GM21390 (cell line): ENCODE data around the gene OR1E1.
"Not testable (repeated sequence)": the region's sequence is repeated elsewhere in the genome, so short reads cannot be mapped to it uniquely, and the experiment has no call there.

Experiments
- ATAC-seq: cut with Tn5 transposase; IDR thresholded peaks from one replicate; pipeline ENCODE4 v1.9.1; 2021; ENCODE audit not compliant: unreplicated experiment

OR1E1 gene, protein sequence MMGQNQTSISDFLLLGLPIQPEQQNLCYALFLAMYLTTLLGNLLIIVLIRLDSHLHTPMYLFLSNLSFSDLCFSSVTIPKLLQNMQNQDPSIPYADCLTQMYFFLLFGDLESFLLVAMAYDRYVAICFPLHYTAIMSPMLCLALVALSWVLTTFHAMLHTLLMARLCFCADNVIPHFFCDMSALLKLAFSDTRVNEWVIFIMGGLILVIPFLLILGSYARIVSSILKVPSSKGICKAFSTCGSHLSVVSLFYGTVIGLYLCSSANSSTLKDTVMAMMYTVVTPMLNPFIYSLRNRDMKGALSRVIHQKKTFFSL

DNA sequence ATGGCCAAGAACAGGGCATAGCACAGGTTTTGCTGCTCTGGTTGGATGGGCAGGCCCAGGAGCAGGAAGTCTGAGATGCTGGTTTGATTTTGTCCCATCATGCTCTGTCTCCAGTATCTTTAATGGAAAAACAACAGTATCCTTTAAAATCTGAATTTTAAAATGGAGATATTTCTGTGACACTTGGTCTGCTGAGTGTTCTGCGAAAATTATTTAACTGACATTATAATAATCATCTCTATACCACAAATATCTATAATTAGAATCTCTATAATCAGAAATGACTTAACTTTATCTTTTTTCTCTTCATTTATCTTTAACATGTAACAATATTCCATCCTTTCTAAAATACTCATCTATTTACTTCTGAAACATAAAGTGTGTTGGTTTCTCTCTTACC, at the start of gene OR1E1:
TSS of gene OR1E1 (minus strand) at position 101 of the 400 bp plus-strand sequence. CDS start at position 101, 0 bp downstream.
- no peak for ATAC-seq

DNA sequence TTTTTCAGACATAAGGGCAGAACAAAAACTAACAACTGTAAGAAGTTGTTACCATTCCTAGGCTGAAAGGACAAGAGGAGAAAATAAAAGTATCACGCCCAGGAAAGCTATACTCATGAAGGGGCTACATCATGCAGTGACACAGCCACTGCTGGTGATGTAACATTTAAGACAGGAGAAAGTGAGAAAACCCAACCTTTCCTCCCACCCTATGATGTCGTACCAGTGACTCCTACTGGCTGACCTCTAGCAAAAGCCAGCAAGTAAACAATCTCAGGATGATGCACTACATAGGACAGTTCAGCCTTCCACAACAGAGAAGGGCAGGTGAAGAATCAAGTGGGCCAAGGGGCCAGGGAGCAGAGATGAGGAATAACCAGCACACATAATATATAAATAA, 49.4 kb upstream of the OR1E1 start:
- ATAC-seq: no peak

GRCh38 chr17:3440451-3440850, 42.2 kb upstream of the OR1E1 start:
- ATAC-seq: no peak

DNA sequence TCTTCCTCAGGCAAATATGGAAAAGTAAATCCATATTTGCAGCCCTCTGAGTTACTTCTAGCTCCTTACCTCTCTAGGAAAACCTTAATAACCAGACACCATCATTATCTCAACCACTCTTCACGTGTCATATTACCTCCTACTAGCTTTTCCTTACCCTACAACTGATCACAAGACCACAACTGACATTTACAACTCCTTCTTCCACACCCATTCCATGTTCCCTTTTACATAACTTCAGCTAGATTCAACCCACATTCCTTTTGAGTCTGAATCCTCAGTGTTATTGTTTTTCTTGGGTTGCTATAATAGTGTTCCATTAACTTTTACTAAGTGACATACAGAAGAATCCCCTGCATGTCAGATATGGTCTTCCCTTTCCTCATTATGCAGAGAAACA, 40.2 kb upstream of the OR1E1 start:
- ATAC-seq: no peak

- no peak for ATAC-seq
Measured at GRCh38 chr17:3433741-3434140, 35.5 kb upstream of the OR1E1 start, which contains the start of gene OR1E2. TSS of gene OR1E2 (minus strand) at chr17:3433841. CDS start at chr17:3433841, 0 bp downstream.

DNA sequence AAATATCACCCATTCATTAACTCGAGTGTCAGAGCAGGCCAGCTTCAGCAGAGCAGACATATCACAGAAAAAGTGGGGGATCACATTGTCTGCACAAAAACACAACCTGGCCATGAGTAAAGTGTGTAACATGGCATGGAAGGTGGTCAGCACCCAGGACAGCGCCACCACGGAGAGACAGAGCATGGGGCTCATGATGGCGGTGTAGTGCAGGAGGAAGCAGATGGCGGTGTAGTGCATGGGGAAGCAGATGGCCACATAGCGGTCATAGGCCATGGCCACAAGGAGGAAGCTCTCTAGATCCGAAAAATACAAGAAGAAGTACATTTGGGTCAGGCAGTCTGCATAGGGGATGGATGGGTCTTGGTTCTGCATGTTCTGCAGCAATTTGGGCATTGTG, 35.0 kb upstream of the OR1E1 start:
- not testable (repeated sequence) for ATAC-seq

DNA sequence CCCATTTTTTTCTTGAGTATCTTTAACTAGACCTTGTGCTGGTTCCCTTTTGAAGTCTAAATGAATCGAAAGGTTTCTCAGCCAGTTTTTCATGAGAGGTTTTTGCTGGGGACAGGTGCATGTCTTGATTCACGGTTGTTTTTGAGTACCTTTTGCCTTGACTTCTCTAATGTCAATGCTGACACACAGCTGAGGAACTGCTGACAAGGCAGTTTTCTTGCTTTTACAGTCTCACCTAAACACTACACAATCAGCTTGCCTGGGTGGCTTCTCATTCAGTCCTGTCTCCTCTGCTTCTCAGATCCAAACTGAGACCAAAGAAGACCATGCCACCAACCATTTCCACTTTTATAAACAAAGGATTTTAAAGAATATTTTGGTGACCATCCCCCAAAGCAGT, 20.0 kb upstream of the OR1E1 start:
- ATAC-seq: no peak

DNA sequence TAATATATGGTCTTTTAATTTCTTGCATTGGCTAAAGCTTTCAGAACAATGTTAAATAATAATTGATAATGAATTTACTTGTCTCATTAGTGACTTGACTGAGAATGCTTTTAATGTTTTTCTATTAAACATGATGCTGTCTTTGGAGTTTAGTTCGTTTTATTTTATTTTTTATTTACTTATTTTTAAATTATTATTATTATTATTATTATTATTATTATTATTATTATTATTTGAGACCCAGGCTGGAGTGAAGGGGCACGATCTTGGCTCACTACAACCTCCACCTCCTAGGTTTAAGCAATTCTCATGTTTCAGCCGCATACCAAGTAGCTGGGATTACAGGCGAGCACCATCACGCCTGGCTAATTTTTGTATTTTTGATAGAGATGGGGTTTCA, 17.4 kb upstream of the OR1E1 start:
- ATAC-seq: no peak

GRCh38 chr17:3412216-3412615, 14.0 kb upstream of the OR1E1 start:
- not testable (repeated sequence) for ATAC-seq

GRCh38 chr17:3411070-3411469, 12.9 kb upstream of the OR1E1 start, which contains the start of gene OR3A3:
TSS of gene OR3A3 (plus strand) at chr17:3411370.
- no peak for ATAC-seq

DNA sequence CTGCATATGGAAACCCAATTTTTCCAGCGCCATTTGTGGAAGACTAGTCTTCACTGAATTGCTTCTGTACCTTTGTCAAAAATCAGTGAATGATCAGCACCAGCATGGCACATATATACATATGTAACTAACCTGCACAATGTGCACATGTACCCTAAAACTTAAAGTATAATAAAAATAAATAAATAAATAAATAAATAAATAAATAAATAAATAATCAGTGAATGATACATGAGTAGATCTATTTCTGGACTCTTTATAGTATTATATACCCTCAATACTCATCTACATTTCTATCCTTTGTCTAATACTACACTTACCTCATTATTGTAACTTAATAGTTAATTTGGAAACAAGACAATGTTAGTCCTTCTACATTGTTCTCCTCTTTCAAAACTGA, 5.6 kb upstream of the OR1E1 start:
- not testable (repeated sequence) for ATAC-seq

DNA sequence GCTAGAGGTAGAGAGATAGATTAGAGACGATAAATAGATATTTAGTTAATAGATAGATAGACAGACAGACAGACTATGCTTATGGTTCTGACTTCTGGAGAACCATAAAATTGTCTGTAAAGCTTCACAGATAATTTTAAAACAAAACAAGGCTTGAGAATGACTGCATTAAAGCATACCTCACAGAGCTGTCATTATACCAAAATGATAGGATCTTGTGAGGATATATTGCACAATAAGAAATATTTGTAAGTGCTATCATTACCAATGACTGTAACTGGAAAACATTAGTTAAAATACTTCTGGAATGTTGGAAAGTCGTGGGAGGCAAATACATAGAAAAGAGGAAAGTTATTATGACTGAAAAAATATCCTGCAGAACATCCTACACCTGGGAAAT, 3.6 kb upstream of the OR1E1 start:
- no peak for ATAC-seq

DNA sequence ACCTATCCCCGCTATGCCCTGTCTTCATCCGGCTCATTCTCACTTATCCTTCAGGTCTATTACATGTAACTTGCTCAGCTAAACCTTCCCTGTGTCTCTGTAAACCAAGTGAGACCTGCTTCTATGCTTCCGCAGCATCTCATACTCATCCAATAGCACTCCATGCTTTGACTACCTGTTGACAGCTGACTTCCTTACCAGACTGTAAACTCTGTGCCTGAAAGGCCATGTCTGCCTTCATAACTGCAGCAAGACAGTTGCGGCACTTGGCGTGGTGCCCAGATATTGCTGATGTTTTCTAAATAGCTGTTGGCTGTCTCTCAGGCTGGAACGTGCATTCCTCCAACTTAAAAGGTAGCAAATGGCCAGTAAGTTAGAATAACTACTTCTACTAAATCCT, 1.8 kb upstream of the OR1E1 start:
- ATAC-seq: no peak

GRCh38 chr17:3397801-3398200, 409 bp downstream of the OR1E1 start:
- not testable (repeated sequence) for ATAC-seq

GRCh38 chr17:3389791-3390190, 8.4 kb downstream of the OR1E1 start:
- ATAC-seq: no peak

- ATAC-seq: no peak
Measured at GRCh38 chr17:3385869-3386816, 12.1 kb downstream of the OR1E1 start, which contains the start of gene OR3A2. TSS of gene OR3A2 (minus strand) at chr17:3386308.

DNA sequence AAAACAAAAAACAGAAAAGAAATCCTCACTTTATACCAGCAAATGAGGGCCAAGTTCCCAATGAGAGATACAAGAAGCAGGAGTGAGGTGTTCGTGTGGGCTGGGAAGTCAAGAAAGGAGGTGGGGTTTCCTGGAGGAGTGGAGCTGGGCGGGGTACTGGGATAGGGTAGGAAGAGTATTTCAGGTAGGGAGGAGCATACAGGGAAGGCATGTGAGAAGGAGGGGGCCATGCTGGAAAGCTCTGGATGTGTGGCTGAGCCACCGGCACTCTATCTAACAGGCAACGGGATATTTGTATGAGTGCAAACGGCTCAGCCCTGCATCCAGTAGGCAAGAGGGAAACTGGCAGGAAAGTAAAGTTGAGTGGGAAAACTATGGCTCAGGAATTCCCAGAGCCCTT, 16.3 kb downstream of the OR1E1 start:
- ATAC-seq: no peak

GRCh38 chr17:3378321-3378720, 19.9 kb downstream of the OR1E1 start:
- ATAC-seq: no peak

DNA sequence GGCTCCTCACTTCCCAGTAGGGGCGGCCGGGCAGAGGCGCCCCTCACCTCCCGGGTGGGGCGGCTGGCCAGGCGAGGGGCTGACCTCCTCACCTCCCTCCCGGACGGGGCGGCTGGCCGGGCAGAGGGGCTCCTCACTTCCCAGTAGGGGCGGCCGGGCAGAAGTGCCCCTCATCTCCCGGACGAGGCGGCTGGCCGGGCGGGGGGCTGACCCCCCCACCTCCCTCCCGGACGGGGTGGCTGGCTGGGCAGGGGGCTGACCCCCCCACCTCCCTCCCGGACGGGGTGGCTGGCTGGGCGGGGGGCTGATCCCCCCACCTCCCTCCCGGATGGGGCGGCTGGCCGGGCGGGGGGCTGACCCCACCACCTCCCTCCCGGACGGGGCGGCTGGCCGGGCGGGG, 27.0 kb downstream of the OR1E1 start:
- not testable (repeated sequence) for ATAC-seq
